Measurements from ENCODE around the gene SMPDL3B.

SMPDL3B gene

GRCh38 chr1:27928216-27928954, 6.4 kb upstream of the SMPDL3B start:
- Mint-ChIP-seq H3K4me1 (no peaks in the 10 kb centered on the region), H3K4me3 (no peak overlapping the region), H3K27ac (no peak overlapping the region), H3K36me3 (ENCODE audit: low read depth) (no peaks in the 10 kb centered on the region), H3K27me3 (peaks cover 2% of the 10 kb centered on the region), H3K9me3 (no peaks in the 10 kb centered on the region)
- ATAC-seq (no peak), DNase-seq (no peak)

- Mint-ChIP-seq H3K4me1 (peaks cover 14% of the 10 kb centered on the region), H3K27ac (no peak overlapping the region), H3K9me3 (no peaks in the 10 kb centered on the region), H3K4me3 (no peak overlapping the region), H3K36me3 (ENCODE audit: low read depth) (no peaks in the 10 kb centered on the region), H3K27me3 (peaks cover 17% of the 10 kb centered on the region)
- no peak for ATAC-seq
- no peak for DNase-seq
Measured at GRCh38 chr1:27931184-27931583, 3.6 kb upstream of the SMPDL3B start.

- DNase-seq (no peak), ATAC-seq (no peak)
- no peak overlapping the region for H3K27ac Mint-ChIP-seq
- H3K9me3 Mint-ChIP-seq: no peaks in the 10 kb centered on the region
- no peak overlapping the region for H3K4me3 Mint-ChIP-seq
- H3K4me1 Mint-ChIP-seq: peaks cover 14% of the 10 kb centered on the region
- H3K27me3 Mint-ChIP-seq: peaks cover 17% of the 10 kb centered on the region
- no peaks in the 10 kb centered on the region for H3K36me3 Mint-ChIP-seq (ENCODE audit: low read depth)
Measured at GRCh38 chr1:27931759-27932158, 3.0 kb upstream of the SMPDL3B start.

- ATAC-seq: no peak
- no peak for DNase-seq
- Mint-ChIP-seq H3K4me3 (peak overlapping the region; percentile 59), H3K36me3 (ENCODE audit: low read depth) (no peaks in the 10 kb centered on the region), H3K27me3 (peaks cover 17% of the 10 kb centered on the region), H3K27ac (no peak overlapping the region), H3K4me1 (peaks cover 19% of the 10 kb centered on the region), H3K9me3 (no peaks in the 10 kb centered on the region)
Measured at GRCh38 chr1:27935721-27936120, 921 bp downstream of the SMPDL3B start.

DNA sequence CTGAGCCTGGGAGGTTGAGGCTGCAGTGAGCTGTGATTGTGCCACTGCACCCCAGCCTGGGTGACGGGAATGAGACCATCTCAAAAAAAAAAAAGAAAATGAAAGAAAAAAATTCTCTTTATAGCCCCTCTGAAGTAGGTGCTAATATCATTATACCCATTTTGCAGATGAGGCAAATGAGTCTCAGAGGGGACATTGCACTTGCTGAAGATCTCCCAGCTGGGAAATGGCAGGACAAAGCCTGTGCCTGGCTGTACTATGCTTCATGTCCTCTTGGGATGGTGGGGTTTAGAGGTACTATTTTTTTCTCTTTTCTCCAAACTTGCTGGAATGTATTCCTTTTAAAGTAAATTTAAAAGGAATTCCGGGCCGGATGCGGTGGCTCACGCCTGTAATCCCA, 1.6 kb downstream of the SMPDL3B start:
- no peak overlapping the region for H3K4me3 Mint-ChIP-seq
- ATAC-seq (no peak), DNase-seq (no peak)

GRCh38 chr1:27937524-27937836, 2.7 kb downstream of the SMPDL3B start:
- H3K27me3 Mint-ChIP-seq: peaks cover 17% of the 10 kb centered on the region
- peaks cover 19% of the 10 kb centered on the region for H3K4me1 Mint-ChIP-seq
- H3K9me3 Mint-ChIP-seq: no peaks in the 10 kb centered on the region
- H3K36me3 Mint-ChIP-seq (ENCODE audit: low read depth): no peaks in the 10 kb centered on the region
- DNase-seq (no peak), ATAC-seq (no peak)
- no peak overlapping the region for H3K27ac Mint-ChIP-seq
- no peak overlapping the region for H3K4me3 Mint-ChIP-seq

More for the DNA sequence above, 1.6 kb downstream of the SMPDL3B start:
- Mint-ChIP-seq H3K27ac (no peak overlapping the region), H3K27me3 (peaks cover 17% of the 10 kb centered on the region), H3K36me3 (ENCODE audit: low read depth) (no peaks in the 10 kb centered on the region), H3K4me1 (peaks cover 19% of the 10 kb centered on the region), H3K9me3 (no peaks in the 10 kb centered on the region)

GRCh38 chr1:27938488-27938887, 3.7 kb downstream of the SMPDL3B start:
- no peaks in the 10 kb centered on the region for H3K36me3 Mint-ChIP-seq (ENCODE audit: low read depth)

DNA sequence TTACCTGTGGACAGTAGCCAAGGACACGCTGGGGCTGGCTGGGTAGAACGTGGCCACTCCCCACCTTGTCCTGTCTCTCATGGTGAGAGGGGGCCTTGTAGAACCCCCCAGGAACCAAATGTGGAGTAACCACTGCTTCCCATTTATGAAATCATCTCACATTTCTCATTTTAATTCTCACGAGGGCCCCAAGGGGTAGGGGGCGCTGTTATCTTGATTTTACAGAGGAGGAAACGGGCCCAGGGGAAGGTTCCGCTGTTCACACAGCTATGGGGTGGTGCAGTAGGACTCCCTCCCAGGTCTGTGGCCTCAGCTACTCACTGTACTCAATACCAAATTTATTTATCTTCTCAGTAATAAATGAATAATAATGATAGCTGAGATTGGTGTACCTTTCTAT, 5.5 kb downstream of the SMPDL3B start:
- peaks cover 9% of the 10 kb centered on the region for H3K27me3 Mint-ChIP-seq
- no peaks in the 10 kb centered on the region for H3K9me3 Mint-ChIP-seq
- ATAC-seq (peak; percentile 83), DNase-seq (peak; percentile 75)
- H3K36me3 Mint-ChIP-seq (ENCODE audit: low read depth): no peaks in the 10 kb centered on the region
- no peak overlapping the region for H3K4me3 Mint-ChIP-seq
- H3K4me1 Mint-ChIP-seq: peaks cover 22% of the 10 kb centered on the region
- no peak overlapping the region for H3K27ac Mint-ChIP-seq

More at GRCh38 chr1:27938488-27938887, 3.7 kb downstream of the SMPDL3B start:
- no peak for ATAC-seq
- Mint-ChIP-seq H3K4me1 (peaks cover 26% of the 10 kb centered on the region), H3K9me3 (no peaks in the 10 kb centered on the region), H3K27me3 (peaks cover 15% of the 10 kb centered on the region), H3K27ac (no peak overlapping the region), H3K4me3 (no peak overlapping the region)
- DNase-seq: no peak

GRCh38 chr1:27940870-27941560, 6.2 kb downstream of the SMPDL3B start:
- no peaks in the 10 kb centered on the region for H3K9me3 Mint-ChIP-seq
- no peak for DNase-seq
- H3K27me3 Mint-ChIP-seq: peaks cover 2% of the 10 kb centered on the region
- no peak overlapping the region for H3K4me3 Mint-ChIP-seq
- H3K4me1 Mint-ChIP-seq: peaks cover 17% of the 10 kb centered on the region
- H3K36me3 Mint-ChIP-seq (ENCODE audit: low read depth): no peaks in the 10 kb centered on the region
- ATAC-seq: no peak
- H3K27ac Mint-ChIP-seq: no peak overlapping the region

GRCh38 chr1:27941671-27942540, 7.1 kb downstream of the SMPDL3B start:
- H3K4me1 Mint-ChIP-seq: peaks cover 17% of the 10 kb centered on the region
- H3K4me3 Mint-ChIP-seq: no peak overlapping the region
- DNase-seq: no peak
- no peak overlapping the region for H3K27ac Mint-ChIP-seq
- no peaks in the 10 kb centered on the region for H3K9me3 Mint-ChIP-seq
- no peak for ATAC-seq
- H3K27me3 Mint-ChIP-seq: no peaks in the 10 kb centered on the region
- no peaks in the 10 kb centered on the region for H3K36me3 Mint-ChIP-seq (ENCODE audit: low read depth)

DNA sequence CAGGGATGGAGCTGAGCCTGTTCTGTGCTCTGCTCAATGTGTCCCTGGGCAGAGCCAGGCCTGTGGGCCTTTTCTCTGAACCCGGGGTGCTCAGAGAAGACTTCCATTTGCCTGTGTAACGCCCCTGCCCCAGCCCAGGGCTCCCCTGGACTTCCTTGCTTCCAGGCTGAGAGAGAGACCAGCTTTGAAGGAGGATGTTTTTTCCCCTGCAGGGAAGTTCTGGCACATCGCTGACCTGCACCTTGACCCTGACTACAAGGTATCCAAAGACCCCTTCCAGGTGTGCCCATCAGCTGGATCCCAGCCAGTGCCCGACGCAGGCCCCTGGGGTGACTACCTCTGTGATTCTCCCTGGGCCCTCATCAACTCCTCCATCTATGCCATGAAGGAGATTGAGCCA, 10.2 kb downstream of the SMPDL3B start:
- H3K27me3 Mint-ChIP-seq: no peaks in the 10 kb centered on the region
- DNase-seq (no peak), ATAC-seq (no peak)
- H3K4me1 Mint-ChIP-seq: peaks cover 17% of the 10 kb centered on the region
- no peak overlapping the region for H3K4me3 Mint-ChIP-seq
- H3K27ac Mint-ChIP-seq: no peak overlapping the region
- H3K9me3 Mint-ChIP-seq: no peaks in the 10 kb centered on the region
- H3K36me3 Mint-ChIP-seq (ENCODE audit: low read depth): no peaks in the 10 kb centered on the region

- no peak overlapping the region for H3K27ac Mint-ChIP-seq
- DNase-seq (no peak), ATAC-seq (no peak)
- no peaks in the 10 kb centered on the region for H3K36me3 Mint-ChIP-seq (ENCODE audit: low read depth)
- H3K4me1 Mint-ChIP-seq: peaks cover 2% of the 10 kb centered on the region
- H3K4me3 Mint-ChIP-seq: no peak overlapping the region
- no peaks in the 10 kb centered on the region for H3K9me3 Mint-ChIP-seq
- no peaks in the 10 kb centered on the region for H3K27me3 Mint-ChIP-seq
Measured at GRCh38 chr1:27949027-27949426, 14.2 kb downstream of the SMPDL3B start.

- Mint-ChIP-seq H3K27ac (no peak overlapping the region), H3K4me1 (no peaks in the 10 kb centered on the region), H3K4me3 (no peak overlapping the region), H3K36me3 (ENCODE audit: low read depth) (no peaks in the 10 kb centered on the region), H3K27me3 (no peaks in the 10 kb centered on the region), H3K9me3 (no peaks in the 10 kb centered on the region)
- ATAC-seq: no peak
- DNase-seq: no peak
Measured at GRCh38 chr1:27951396-27951795, 16.6 kb downstream of the SMPDL3B start.

GRCh38 chr1:27952147-27952546, 17.3 kb downstream of the SMPDL3B start:
- Mint-ChIP-seq H3K9me3 (no peaks in the 10 kb centered on the region), H3K27ac (no peak overlapping the region), H3K4me1 (no peaks in the 10 kb centered on the region), H3K36me3 (ENCODE audit: low read depth) (no peaks in the 10 kb centered on the region), H3K4me3 (no peak overlapping the region), H3K27me3 (no peaks in the 10 kb centered on the region)
- ATAC-seq (no peak), DNase-seq (no peak)

DNA sequence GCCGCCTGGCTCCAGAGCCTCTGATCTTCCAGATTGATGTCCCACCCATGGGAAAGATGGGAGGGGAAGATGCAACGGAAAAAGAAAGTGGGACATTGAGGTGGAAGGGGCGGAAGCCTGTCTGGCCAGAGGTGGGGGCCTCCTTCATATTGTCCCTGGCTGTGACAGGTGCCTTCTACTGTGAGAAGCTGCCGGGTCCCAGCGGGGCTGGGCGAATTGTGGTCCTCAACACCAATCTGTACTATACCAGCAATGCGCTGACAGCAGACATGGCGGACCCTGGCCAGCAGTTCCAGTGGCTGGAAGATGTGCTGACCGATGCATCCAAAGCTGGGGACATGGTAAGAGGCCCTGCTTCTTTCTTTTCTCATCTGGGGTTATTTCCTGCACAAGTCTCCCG, 19.4 kb downstream of the SMPDL3B start:
- Mint-ChIP-seq H3K27ac (no peak overlapping the region), H3K4me1 (peaks cover 4% of the 10 kb centered on the region), H3K9me3 (no peaks in the 10 kb centered on the region), H3K36me3 (ENCODE audit: low read depth) (no peaks in the 10 kb centered on the region), H3K4me3 (no peak overlapping the region), H3K27me3 (no peaks in the 10 kb centered on the region)
- DNase-seq (no peak), ATAC-seq (no peak)

All from activated naive CD8-positive, alpha-beta T cell treated with anti-CD3 and anti-CD28 coated beads, Interleukin-2, amount 50 U/mL, for 24 hours (primary cell).